Measurements from ENCODE around the gene RGS19.
"Not testable (repeated sequence)": the region's sequence is repeated elsewhere in the genome, so short reads cannot be mapped to it uniquely, and the experiment has no call there.

- not testable (repeated sequence) for TF ChIP-seq CTCF, POLR2A (IDR thresholded peaks at IDR 0.05)
Observed at GRCh38 chr20:64123517-64123916, 44.2 kb upstream of the RGS19 start.
